Measurements from ENCODE around the gene LEMD1.

The LEMD1 gene

DNA sequence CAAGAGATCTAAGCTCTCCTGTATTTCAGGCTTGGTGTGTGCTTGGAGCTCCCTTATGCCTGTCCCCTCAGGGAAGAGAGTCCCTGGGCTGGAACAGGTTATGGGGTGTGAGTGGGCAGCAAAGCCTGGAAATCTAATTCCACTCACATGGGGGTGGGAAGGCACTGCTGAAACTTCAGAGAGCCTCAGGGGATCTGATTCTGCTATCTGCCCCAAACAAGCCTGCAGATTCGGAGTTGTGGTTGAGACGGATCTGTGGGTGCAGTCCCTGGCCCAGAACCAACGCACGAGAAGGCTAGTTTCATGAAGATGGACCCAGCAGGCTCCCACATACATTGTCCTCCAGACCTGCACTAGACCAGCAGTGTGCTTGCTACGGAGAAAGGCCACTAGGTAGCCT lies 31.1 kb upstream of the LEMD1 start:
- TF ChIP-seq, protein P1, sequence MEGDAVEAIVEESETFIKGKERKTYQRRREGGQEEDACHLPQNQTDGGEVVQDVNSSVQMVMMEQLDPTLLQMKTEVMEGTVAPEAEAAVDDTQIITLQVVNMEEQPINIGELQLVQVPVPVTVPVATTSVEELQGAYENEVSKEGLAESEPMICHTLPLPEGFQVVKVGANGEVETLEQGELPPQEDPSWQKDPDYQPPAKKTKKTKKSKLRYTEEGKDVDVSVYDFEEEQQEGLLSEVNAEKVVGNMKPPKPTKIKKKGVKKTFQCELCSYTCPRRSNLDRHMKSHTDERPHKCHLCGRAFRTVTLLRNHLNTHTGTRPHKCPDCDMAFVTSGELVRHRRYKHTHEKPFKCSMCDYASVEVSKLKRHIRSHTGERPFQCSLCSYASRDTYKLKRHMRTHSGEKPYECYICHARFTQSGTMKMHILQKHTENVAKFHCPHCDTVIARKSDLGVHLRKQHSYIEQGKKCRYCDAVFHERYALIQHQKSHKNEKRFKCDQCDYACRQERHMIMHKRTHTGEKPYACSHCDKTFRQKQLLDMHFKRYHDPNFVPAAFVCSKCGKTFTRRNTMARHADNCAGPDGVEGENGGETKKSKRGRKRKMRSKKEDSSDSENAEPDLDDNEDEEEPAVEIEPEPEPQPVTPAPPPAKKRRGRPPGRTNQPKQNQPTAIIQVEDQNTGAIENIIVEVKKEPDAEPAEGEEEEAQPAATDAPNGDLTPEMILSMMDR (IDR thresholded peaks at IDR 0.05), result no peak
- peaks cover 34% of the 10 kb centered on the region for H3K27me3 Mint-ChIP-seq (ENCODE audit: low read depth, poor library complexity)
- H3K9me3 Mint-ChIP-seq, result no peaks in the 10 kb centered on the region
- H3K36me3 Mint-ChIP-seq (ENCODE audit: low read depth), result no peaks in the 10 kb centered on the region
- peak overlapping the region; percentile 63 for H3K4me3 Mint-ChIP-seq
- H3K27ac Mint-ChIP-seq, result no peak overlapping the region
- peaks cover 76% of the 10 kb centered on the region for H3K4me1 Mint-ChIP-seq
- no peak for DNase-seq

DNA sequence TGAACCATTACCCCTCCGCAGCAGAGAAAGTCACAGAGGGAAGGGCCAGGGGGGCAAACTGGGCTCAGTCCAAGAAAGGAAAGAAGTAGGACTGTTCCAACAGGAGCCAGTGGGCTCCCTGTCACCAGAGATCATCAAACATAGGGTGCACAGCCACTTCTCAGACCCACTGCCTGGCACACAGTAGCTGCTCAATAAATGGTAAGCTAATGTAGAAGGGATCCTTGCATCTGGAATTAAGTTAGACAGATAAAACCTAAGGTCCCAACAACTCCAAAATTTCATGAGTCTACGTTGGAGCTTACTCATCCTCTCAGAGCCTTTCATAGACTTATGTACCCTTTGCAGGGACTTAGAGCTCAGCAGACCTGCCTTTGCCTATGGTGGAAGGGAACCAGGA lies 30.5 kb upstream of the LEMD1 start:
- Mint-ChIP-seq H3K9me3 (no peaks in the 10 kb centered on the region), H3K27ac (peak overlapping the region; percentile 31), H3K4me3 (peak overlapping the region; percentile 50), H3K4me1 (peaks cover 82% of the 10 kb centered on the region), H3K27me3 (ENCODE audit: low read depth, poor library complexity) (peaks cover 29% of the 10 kb centered on the region), H3K36me3 (ENCODE audit: low read depth) (no peaks in the 10 kb centered on the region)
- DNase-seq, result no peak
- TF ChIP-seq, protein P1 (IDR thresholded peaks at IDR 0.05), result no peak

DNA sequence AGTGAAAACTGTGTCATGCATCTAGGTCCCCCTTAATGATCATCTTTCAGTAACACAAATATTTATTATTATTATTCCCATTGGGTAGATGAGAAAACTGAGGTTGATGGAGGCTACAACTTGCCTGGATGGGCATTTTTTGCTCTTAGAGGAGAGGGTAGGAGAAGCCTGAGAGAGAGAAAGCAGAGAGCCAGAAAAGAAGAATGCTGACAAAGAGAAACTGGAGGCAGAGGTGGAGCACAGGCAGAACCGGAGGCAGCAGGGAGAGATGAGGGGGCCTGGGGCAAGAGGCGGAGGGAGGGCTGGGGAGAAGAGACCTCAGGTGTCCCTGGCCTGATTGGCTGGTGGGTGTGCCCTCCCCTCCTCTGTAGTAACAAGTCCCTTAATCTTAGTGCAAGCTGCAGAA lies 29.9 kb upstream of the LEMD1 start:
- Mint-ChIP-seq H3K4me3 (peak overlapping the region; percentile 50), H3K36me3 (ENCODE audit: low read depth) (no peaks in the 10 kb centered on the region), H3K27me3 (ENCODE audit: low read depth, poor library complexity) (peaks cover 25% of the 10 kb centered on the region), H3K9me3 (no peaks in the 10 kb centered on the region), H3K4me1 (peaks cover 88% of the 10 kb centered on the region), H3K27ac (peak overlapping the region; percentile 31)
- DNase-seq, result peak; percentile 36
- TF ChIP-seq, protein P1 (IDR thresholded peaks at IDR 0.05), result no peak

DNA sequence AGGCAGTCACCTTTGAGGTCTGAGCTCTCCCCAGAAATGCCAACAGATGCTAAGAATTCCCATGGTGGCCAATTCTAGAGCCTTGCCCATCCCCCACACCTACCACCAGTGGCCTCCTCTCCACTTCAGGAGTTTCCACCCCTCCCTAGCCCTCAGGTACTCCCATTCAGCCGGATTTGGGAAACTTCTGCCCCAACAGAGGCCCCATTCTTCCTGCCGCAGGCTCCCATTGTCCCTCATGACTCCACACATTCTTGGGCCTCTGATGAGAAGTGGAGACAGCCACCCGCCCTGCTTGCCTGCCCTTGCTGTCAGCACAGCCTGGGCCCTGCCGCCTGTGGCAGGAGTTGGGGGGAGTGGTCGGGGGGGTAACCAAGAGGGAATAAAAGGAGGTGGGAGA lies 29.3 kb upstream of the LEMD1 start:
- Mint-ChIP-seq H3K9me3 (no peaks in the 10 kb centered on the region), H3K4me3 (peak overlapping the region; percentile 50), H3K4me1 (peaks cover 94% of the 10 kb centered on the region), H3K27me3 (ENCODE audit: low read depth, poor library complexity) (peaks cover 21% of the 10 kb centered on the region), H3K36me3 (ENCODE audit: low read depth) (no peaks in the 10 kb centered on the region), H3K27ac (peak overlapping the region; percentile 88)
- DNase-seq, result no peak
- TF ChIP-seq, protein P1 (IDR thresholded peaks at IDR 0.05), result no peak

DNA sequence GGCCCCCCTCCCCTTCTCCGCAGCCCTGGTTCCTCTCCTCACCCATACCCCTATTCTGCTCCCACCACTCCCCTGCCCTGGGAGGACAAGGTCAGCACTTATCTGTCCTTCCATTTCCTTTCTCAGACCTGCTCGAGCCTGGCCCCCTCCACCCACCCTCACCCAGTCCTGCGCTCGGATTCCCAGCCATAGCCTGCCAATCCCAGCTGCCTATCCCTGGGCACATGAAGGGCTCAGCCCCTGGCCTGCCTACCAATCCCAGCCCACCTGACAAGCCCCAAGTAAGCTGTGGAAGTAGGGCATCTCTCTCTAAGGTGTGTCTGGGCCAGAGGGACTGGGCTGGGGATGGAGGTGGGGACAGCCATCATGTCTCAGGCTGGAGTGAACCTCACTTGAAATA lies 28.6 kb upstream of the LEMD1 start:
- Mint-ChIP-seq H3K36me3 (ENCODE audit: low read depth) (no peaks in the 10 kb centered on the region), H3K27me3 (ENCODE audit: low read depth, poor library complexity) (peaks cover 15% of the 10 kb centered on the region), H3K9me3 (no peaks in the 10 kb centered on the region), H3K4me3 (peak overlapping the region; percentile 82), H3K4me1 (peaks cover 96% of the 10 kb centered on the region), H3K27ac (peak overlapping the region; percentile 88)
- TF ChIP-seq, protein P1 (IDR thresholded peaks at IDR 0.05), result no peak
- DNase-seq, result peak; percentile 39

DNA sequence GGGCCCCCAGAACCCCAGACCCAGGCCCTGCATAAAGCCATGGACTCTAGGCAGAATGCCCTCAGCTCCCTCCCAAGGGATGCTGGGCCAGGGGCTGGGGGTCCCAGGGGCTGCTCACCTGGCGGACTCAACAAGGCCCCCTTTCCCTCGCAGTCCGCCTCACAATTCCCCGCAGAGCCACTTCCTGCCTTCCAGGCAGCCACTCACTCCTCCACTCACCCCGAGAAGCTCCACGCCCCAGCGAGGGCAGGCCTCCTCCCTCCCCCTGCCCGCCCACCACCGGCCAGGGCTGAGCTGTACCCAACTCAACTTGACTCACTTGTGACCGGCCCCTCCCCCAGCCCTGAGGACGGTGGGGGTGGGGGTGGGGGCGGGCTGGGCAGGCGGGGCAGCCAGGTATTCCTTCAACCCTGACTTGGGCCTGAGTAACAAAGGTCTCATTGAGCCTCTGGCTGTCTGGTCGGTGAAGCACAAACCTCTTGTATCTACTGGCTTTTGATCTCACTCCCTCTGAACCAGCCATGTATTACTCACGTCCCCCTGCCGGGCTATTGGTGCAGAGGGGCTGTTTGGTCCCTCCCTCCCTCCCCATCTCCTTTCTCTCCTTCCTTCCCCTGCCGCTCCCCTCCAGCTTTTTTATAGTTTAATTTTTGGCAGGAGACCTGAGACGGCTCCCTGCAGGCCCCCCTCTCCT lies 28.0 kb upstream of the LEMD1 start:
- H3K27ac Mint-ChIP-seq, result peak overlapping the region; percentile 96
- TF ChIP-seq, protein P1 (IDR thresholded peaks at IDR 0.05), result no peak
- H3K9me3 Mint-ChIP-seq, result no peaks in the 10 kb centered on the region
- H3K27me3 Mint-ChIP-seq (ENCODE audit: low read depth, poor library complexity), result peaks cover 12% of the 10 kb centered on the region
- peak overlapping the region; percentile 82 for H3K4me3 Mint-ChIP-seq
- peak; percentile 77 for DNase-seq
- peaks cover 100% of the 10 kb centered on the region for H3K4me1 Mint-ChIP-seq
- H3K36me3 Mint-ChIP-seq (ENCODE audit: low read depth), result no peaks in the 10 kb centered on the region
